Neuronal stem cell (in vitro differentiated cells): ENCODE measurements around the gene UNK.
A peak's percentile ranks its signal among the peaks of the same experiment; 100 is the strongest.

Source experiments
- DNase-seq: peaks from one replicate; pipeline ENCODE4 v3.0.0-alpha.2; 2013; ENCODE audit warnings: low spot score
- H2AFZ ChIP-seq: one replicate; pipeline ENCODE4 v1.6.1; 2013; ENCODE audit warnings: mild to moderate bottlenecking, low read length, inconsistent platforms
- H2AK5ac ChIP-seq: 2 replicates; pipeline ENCODE4 v1.6.1; 2013; ENCODE audit warnings: low read depth, mild to moderate bottlenecking, inconsistent platforms, low read length, moderate library complexity, mixed read lengths
- H2BK120ac ChIP-seq: 2 replicates; pipeline ENCODE4 v1.6.1; 2013; ENCODE audit warnings: low read depth, mild to moderate bottlenecking, inconsistent platforms, low read length, moderate library complexity, mixed read lengths
- H2BK12ac ChIP-seq: one replicate; pipeline ENCODE4 v1.6.1; 2013; ENCODE audit warnings: low read length, inconsistent platforms
- H2BK15ac ChIP-seq: 2 replicates; pipeline ENCODE4 v1.6.1; 2013; ENCODE audit warnings: mild to moderate bottlenecking, low read length, inconsistent platforms, mixed read lengths
- H2BK5ac ChIP-seq: one replicate; pipeline ENCODE4 v1.6.1; 2013; ENCODE audit warnings: inconsistent platforms, mild to moderate bottlenecking, low read length, moderate library complexity
- H3K14ac ChIP-seq: one replicate; pipeline ENCODE4 v1.6.1; 2013; ENCODE audit warnings: low read length, inconsistent platforms
- H3K18ac ChIP-seq: 2 replicates; pipeline ENCODE4 v1.6.1; 2013; ENCODE audit warnings: low read length, inconsistent platforms
- H3K23ac ChIP-seq: 2 replicates; pipeline ENCODE4 v1.6.1; 2013; ENCODE audit warnings: low read depth, mild to moderate bottlenecking, mixed read lengths, low read length, inconsistent platforms; ENCODE audit not compliant: poor library complexity
- H3K27ac ChIP-seq: replicated peaks from 3 replicates; pipeline ENCODE4 v1.5.1; 2013; ENCODE audit warnings: low read length, inconsistent platforms
- H3K27me3 ChIP-seq, 3 experiments: 2 replicates each; pipeline ENCODE4 v1.6.1; 2013; ENCODE audit warnings: low read length in 3 of 3, mild to moderate bottlenecking in 2 of 3, inconsistent platforms in 1 of 3, low read depth in 1 of 3, mixed read lengths in 1 of 3, moderate library complexity in 1 of 3; ENCODE audit not compliant: control insufficient read depth in 3 of 3, insufficient read depth in 3 of 3
- H3K36me3 ChIP-seq, 2 donors: replicated peaks in 1 of 2; 2 replicates each; pipeline ENCODE4 v1.6.1; 2013; ENCODE audit warnings: low read length in 2 of 2; ENCODE audit not compliant: control insufficient read depth in 2 of 2, insufficient read depth in 2 of 2
- H3K4ac ChIP-seq: 2 replicates; pipeline ENCODE4 v1.6.1; 2013; ENCODE audit warnings: inconsistent platforms, mild to moderate bottlenecking, low read length, moderate library complexity
- H3K4me1 ChIP-seq, 2 donors: 1 replicate in 1 of 2; 2 replicates in 1 of 2; pipeline ENCODE4 v1.6.1; 2013; ENCODE audit warnings: low read length in 2 of 2, low read depth in 1 of 2; ENCODE audit not compliant: control insufficient read depth in 2 of 2, insufficient read depth in 1 of 2
- H3K4me2 ChIP-seq: one replicate; pipeline ENCODE4 v1.6.1; 2013; ENCODE audit warnings: mild to moderate bottlenecking, low read length, inconsistent platforms; ENCODE audit not compliant: insufficient read depth, poor library complexity, severe bottlenecking
- H3K4me3 ChIP-seq, 2 donors: 2 replicates each; pipeline ENCODE4 v1.5.1; 2013; ENCODE audit warnings: low read length in 2 of 2, mild to moderate bottlenecking in 2 of 2, inconsistent platforms in 1 of 2, moderate library complexity in 1 of 2
- H3K79me1 ChIP-seq: one replicate; pipeline ENCODE4 v1.6.1; 2013; ENCODE audit warnings: low read depth, mild to moderate bottlenecking, inconsistent platforms, low read length, moderate library complexity
- H3K9ac ChIP-seq: one replicate; pipeline ENCODE4 v1.6.1; 2013; ENCODE audit warnings: mild to moderate bottlenecking, low read depth, low read length, inconsistent platforms; ENCODE audit not compliant: poor library complexity
- H3K9me3 ChIP-seq, 2 donors: replicated peaks in 1 of 2; 2 replicates each; pipeline versions ENCODE3 to v1.6.1; 2013; ENCODE audit warnings: low read length in 2 of 2, mild to moderate bottlenecking in 2 of 2, inconsistent platforms in 1 of 2, low read depth in 1 of 2, mixed read lengths in 1 of 2, moderate library complexity in 1 of 2; ENCODE audit not compliant: control insufficient read depth in 2 of 2, insufficient read depth in 1 of 2
- H4K8ac ChIP-seq: one replicate; pipeline ENCODE4 v1.6.1; 2013; ENCODE audit warnings: low read depth, mild to moderate bottlenecking, inconsistent platforms, low read length, moderate library complexity
- H4K91ac ChIP-seq: one replicate; pipeline ENCODE4 v1.6.1; 2013; ENCODE audit warnings: low read length, low read depth, mild to moderate bottlenecking, inconsistent platforms; ENCODE audit not compliant: poor library complexity
- WGBS, 2 donors: extraction: QIAGEN DNeasy Blood & Tissue Kit; methylation state at CpG; one replicate each; pipeline ENCODE4 v1.1.7; 2013; ENCODE audit warnings: missing lambda C conversion rate in 2 of 2, mixed read lengths in 1 of 2; ENCODE audit not compliant: insufficient read length in 2 of 2, insufficient replicate concordance in 1 of 2; ENCODE audit errors: extremely low coverage in 2 of 2; 5-methylcytosine and 5-hydroxymethylcytosine counted together

Gene UNK

GRCh38 chr17:75828741-75829140 is 44.1 kb downstream of the UNK start:
- Histone ChIP-seq H3K36me3 (peaks cover 15 to 27% of the 10 kb centered on the region in 2 donors), H3K23ac (no peak overlapping the region), H4K8ac (no peak overlapping the region), H4K91ac (no peak overlapping the region), H3K27ac (no peak overlapping the region), H3K79me1 (peaks cover 6% of the 10 kb centered on the region), H3K14ac (no peak overlapping the region), H2BK5ac (no peak overlapping the region), H3K4me1 (peaks cover 11 to 21% of the 10 kb centered on the region in 2 donors), H3K18ac (no peak overlapping the region), H2AFZ (no peak overlapping the region), H3K9me3 (no peaks in the 10 kb centered on the region), H3K9ac (no peak overlapping the region), H2AK5ac (no peak overlapping the region), H2BK15ac (no peak overlapping the region), H2BK12ac (no peak overlapping the region), H3K4me2 (no peak overlapping the region), H3K4ac (no peak overlapping the region), H3K27me3 (no peaks in the 10 kb centered on the region), H3K4me3 (no peak overlapping the region), H2BK120ac (no peak overlapping the region)
- WGBS, 2 donors = no CpG with 5 or more reads among the region's 19 CpGs
- DNase-seq = no peak

- Histone ChIP-seq H3K4me3 (no peak overlapping the region), H3K27me3 (no peaks in the 10 kb centered on the region), H3K18ac (no peak overlapping the region), H3K9me3 (no peaks in the 10 kb centered on the region), H2AK5ac (peak overlapping the region; percentile 39), H3K9ac (no peak overlapping the region), H3K4ac (no peak overlapping the region), H2AFZ (no peak overlapping the region), H3K23ac (no peak overlapping the region), H3K27ac (no peak overlapping the region), H2BK5ac (no peak overlapping the region), H2BK15ac (no peak overlapping the region), H2BK12ac (no peak overlapping the region), H4K8ac (no peak overlapping the region), H3K14ac (no peak overlapping the region), H3K4me1 (peaks cover 11 to 21% of the 10 kb centered on the region in 2 donors), H3K4me2 (no peak overlapping the region), H3K36me3 (peaks cover 8 to 17% of the 10 kb centered on the region in 2 donors), H3K79me1 (peaks cover 6% of the 10 kb centered on the region), H4K91ac (no peak overlapping the region), H2BK120ac (no peak overlapping the region)
- DNase-seq = no peak
- WGBS, 2 donors = no CpG with 5 or more reads among the region's 7 CpGs
Observed at GRCh38 chr17:75829747-75830146, 45.1 kb downstream of the UNK start.

- Histone ChIP-seq H3K27me3 (no peaks in the 10 kb centered on the region), H3K4me3 (no peak overlapping the region), H3K4me2 (no peak overlapping the region), H2BK12ac (no peak overlapping the region), H2BK5ac (no peak overlapping the region), H2AK5ac (peak overlapping the region; percentile 39), H3K4ac (no peak overlapping the region), H2BK15ac (no peak overlapping the region), H3K4me1 (peaks cover 11 to 21% of the 10 kb centered on the region in 2 donors), H3K27ac (no peak overlapping the region), H3K79me1 (peaks cover 6% of the 10 kb centered on the region), H2AFZ (no peak overlapping the region), H4K8ac (peak overlapping the region; percentile 23), H4K91ac (peak overlapping the region; percentile 58), H3K23ac (peak overlapping the region; percentile 69), H2BK120ac (no peak overlapping the region), H3K36me3 (peaks cover 8 to 13% of the 10 kb centered on the region in 2 donors), H3K9ac (peak overlapping the region; percentile 73), H3K18ac (peak overlapping the region; percentile 72), H3K14ac (no peak overlapping the region), H3K9me3 (no peaks in the 10 kb centered on the region)
- DNase-seq = peak; percentile 44
- no CpG with 5 or more reads among the region's 27 CpGs for WGBS, 2 donors
Observed at GRCh38 chr17:75830164-75831031, 45.8 kb downstream of the UNK start.

DNA sequence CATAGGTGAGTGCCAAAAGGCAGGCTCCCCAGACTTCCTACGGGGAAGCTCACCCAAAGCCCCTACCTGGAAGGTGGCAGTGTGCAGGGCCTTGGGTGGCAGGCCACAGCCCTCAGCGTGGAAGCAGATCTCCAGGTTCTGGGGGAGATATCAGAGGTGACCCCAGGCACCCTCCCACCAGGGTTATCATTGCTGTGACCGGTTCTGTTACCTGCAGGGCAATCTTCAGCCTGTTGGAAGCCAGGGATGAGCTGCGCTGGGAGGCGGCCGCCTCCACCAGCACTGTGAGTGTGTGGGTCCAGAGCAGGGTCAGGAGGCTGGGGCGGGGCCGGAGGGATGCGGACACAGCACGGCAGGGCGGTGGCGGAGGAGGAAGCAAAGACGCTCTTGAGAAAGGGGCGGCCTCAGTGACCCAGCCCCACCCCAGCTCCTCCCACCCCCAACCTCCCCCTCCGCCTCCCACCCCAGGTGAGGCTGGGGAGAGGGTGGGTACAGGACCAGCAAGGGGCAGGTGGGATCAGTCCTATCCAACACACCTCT is 46.5 kb downstream of the UNK start:
- Histone ChIP-seq H3K18ac (no peak overlapping the region), H3K27me3 (no peaks in the 10 kb centered on the region), H3K79me1 (peaks cover 4% of the 10 kb centered on the region), H3K23ac (no peak overlapping the region), H3K36me3 (peaks cover 5 to 7% of the 10 kb centered on the region in 2 donors), H4K8ac (peak overlapping the region; percentile 24), H3K14ac (no peak overlapping the region), H2BK120ac (no peak overlapping the region), H3K4ac (no peak overlapping the region), H3K27ac (no peak overlapping the region), H3K9me3 (no peaks in the 10 kb centered on the region), H3K4me3 (no peak overlapping the region), H3K4me2 (no peak overlapping the region), H2BK12ac (no peak overlapping the region), H4K91ac (no peak overlapping the region), H2BK5ac (no peak overlapping the region), H2AK5ac (peak overlapping the region; percentile 4), H2AFZ (no peak overlapping the region), H2BK15ac (no peak overlapping the region), H3K4me1 (peaks cover 13 to 21% of the 10 kb centered on the region in 2 donors), H3K9ac (peak overlapping the region; percentile 37)
- no peak for DNase-seq
- no CpG with 5 or more reads among the region's 15 CpGs for WGBS, 2 donors
